Neuronal stem cell (in vitro differentiated cells): ENCODE results near the gene ASPM.

Experiments
- DNase-seq: peaks from one replicate; pipeline ENCODE4 v3.0.0-alpha.2; 2013; ENCODE audit warnings: low spot score
- H2AFZ ChIP-seq: one replicate; pipeline ENCODE4 v1.6.1; 2013; ENCODE audit warnings: mild to moderate bottlenecking, low read length, inconsistent platforms
- H2AK5ac ChIP-seq: 2 replicates; pipeline ENCODE4 v1.6.1; 2013; ENCODE audit warnings: low read depth, mild to moderate bottlenecking, inconsistent platforms, low read length, moderate library complexity, mixed read lengths
- H2BK120ac ChIP-seq: 2 replicates; pipeline ENCODE4 v1.6.1; 2013; ENCODE audit warnings: low read depth, mild to moderate bottlenecking, inconsistent platforms, low read length, moderate library complexity, mixed read lengths
- H2BK12ac ChIP-seq: one replicate; pipeline ENCODE4 v1.6.1; 2013; ENCODE audit warnings: low read length, inconsistent platforms
- H2BK15ac ChIP-seq: 2 replicates; pipeline ENCODE4 v1.6.1; 2013; ENCODE audit warnings: mild to moderate bottlenecking, low read length, inconsistent platforms, mixed read lengths
- H2BK5ac ChIP-seq: one replicate; pipeline ENCODE4 v1.6.1; 2013; ENCODE audit warnings: inconsistent platforms, mild to moderate bottlenecking, low read length, moderate library complexity
- H3K14ac ChIP-seq: one replicate; pipeline ENCODE4 v1.6.1; 2013; ENCODE audit warnings: low read length, inconsistent platforms
- H3K18ac ChIP-seq: 2 replicates; pipeline ENCODE4 v1.6.1; 2013; ENCODE audit warnings: low read length, inconsistent platforms
- H3K23ac ChIP-seq: 2 replicates; pipeline ENCODE4 v1.6.1; 2013; ENCODE audit warnings: low read depth, mild to moderate bottlenecking, mixed read lengths, low read length, inconsistent platforms; ENCODE audit not compliant: poor library complexity
- H3K27ac ChIP-seq: replicated peaks from 3 replicates; pipeline ENCODE4 v1.5.1; 2013; ENCODE audit warnings: low read length, inconsistent platforms
- H3K27me3 ChIP-seq, 3 experiments: 2 replicates each; pipeline ENCODE4 v1.6.1; 2013; ENCODE audit warnings: low read length in 3 of 3, mild to moderate bottlenecking in 2 of 3, inconsistent platforms in 1 of 3, low read depth in 1 of 3, mixed read lengths in 1 of 3, moderate library complexity in 1 of 3; ENCODE audit not compliant: control insufficient read depth in 3 of 3, insufficient read depth in 3 of 3
- H3K36me3 ChIP-seq, 2 donors: replicated peaks in 1 of 2; 2 replicates each; pipeline ENCODE4 v1.6.1; 2013; ENCODE audit warnings: low read length in 2 of 2; ENCODE audit not compliant: control insufficient read depth in 2 of 2, insufficient read depth in 2 of 2
- H3K4ac ChIP-seq: 2 replicates; pipeline ENCODE4 v1.6.1; 2013; ENCODE audit warnings: inconsistent platforms, mild to moderate bottlenecking, low read length, moderate library complexity
- H3K4me1 ChIP-seq, 2 donors: 1 replicate in 1 of 2; 2 replicates in 1 of 2; pipeline ENCODE4 v1.6.1; 2013; ENCODE audit warnings: low read length in 2 of 2, low read depth in 1 of 2; ENCODE audit not compliant: control insufficient read depth in 2 of 2, insufficient read depth in 1 of 2
- H3K4me2 ChIP-seq: one replicate; pipeline ENCODE4 v1.6.1; 2013; ENCODE audit warnings: mild to moderate bottlenecking, low read length, inconsistent platforms; ENCODE audit not compliant: insufficient read depth, poor library complexity, severe bottlenecking
- H3K4me3 ChIP-seq, 2 donors: 2 replicates each; pipeline ENCODE4 v1.5.1; 2013; ENCODE audit warnings: low read length in 2 of 2, mild to moderate bottlenecking in 2 of 2, inconsistent platforms in 1 of 2, moderate library complexity in 1 of 2
- H3K79me1 ChIP-seq: one replicate; pipeline ENCODE4 v1.6.1; 2013; ENCODE audit warnings: low read depth, mild to moderate bottlenecking, inconsistent platforms, low read length, moderate library complexity
- H3K9ac ChIP-seq: one replicate; pipeline ENCODE4 v1.6.1; 2013; ENCODE audit warnings: mild to moderate bottlenecking, low read depth, low read length, inconsistent platforms; ENCODE audit not compliant: poor library complexity
- H3K9me3 ChIP-seq, 2 donors: replicated peaks in 1 of 2; 2 replicates each; pipeline versions ENCODE3 to v1.6.1; 2013; ENCODE audit warnings: low read length in 2 of 2, mild to moderate bottlenecking in 2 of 2, inconsistent platforms in 1 of 2, low read depth in 1 of 2, mixed read lengths in 1 of 2, moderate library complexity in 1 of 2; ENCODE audit not compliant: control insufficient read depth in 2 of 2, insufficient read depth in 1 of 2
- H4K8ac ChIP-seq: one replicate; pipeline ENCODE4 v1.6.1; 2013; ENCODE audit warnings: low read depth, mild to moderate bottlenecking, inconsistent platforms, low read length, moderate library complexity
- H4K91ac ChIP-seq: one replicate; pipeline ENCODE4 v1.6.1; 2013; ENCODE audit warnings: low read length, low read depth, mild to moderate bottlenecking, inconsistent platforms; ENCODE audit not compliant: poor library complexity
- WGBS, 2 donors: extraction: QIAGEN DNeasy Blood & Tissue Kit; methylation state at CpG; one replicate each; pipeline ENCODE4 v1.1.7; 2013; ENCODE audit warnings: missing lambda C conversion rate in 2 of 2, mixed read lengths in 1 of 2; ENCODE audit not compliant: insufficient read length in 2 of 2, insufficient replicate concordance in 1 of 2; ENCODE audit errors: extremely low coverage in 2 of 2; 5-methylcytosine and 5-hydroxymethylcytosine counted together

Gene ASPM

DNA sequence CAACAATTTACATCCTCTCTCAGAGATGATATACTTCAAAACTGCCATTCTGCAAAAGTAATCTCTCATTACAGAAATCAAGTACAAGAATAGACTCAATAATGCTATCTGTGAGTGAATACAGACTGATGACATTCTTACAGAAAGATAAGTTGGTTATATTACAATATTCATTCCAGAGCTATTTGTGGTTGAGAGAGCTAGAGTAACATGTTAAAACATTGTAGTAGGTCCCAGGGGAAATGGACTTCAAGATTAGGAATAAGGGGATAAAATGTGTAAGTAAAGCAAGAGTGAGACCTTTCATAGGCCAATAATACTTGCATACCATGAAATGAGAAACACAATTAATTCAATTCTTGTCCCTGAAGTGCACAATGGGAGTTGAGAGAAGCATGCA lies 80.9 kb downstream of the ASPM start:
- no peak overlapping the region for H3K23ac ChIP-seq
- no peak overlapping the region for H3K18ac ChIP-seq
- no peak overlapping the region for H4K8ac ChIP-seq
- no peaks in the 10 kb centered on the region for H3K27me3 ChIP-seq
- no peak overlapping the region for H2BK12ac ChIP-seq
- no peak overlapping the region for H2BK15ac ChIP-seq
- no peak overlapping the region for H2BK5ac ChIP-seq
- H3K27ac ChIP-seq: no peak overlapping the region
- no peaks in the 10 kb centered on the region for H3K36me3 ChIP-seq
- no peak overlapping the region for H2BK120ac ChIP-seq
- H2AK5ac ChIP-seq: no peak overlapping the region
- H3K9me3 ChIP-seq: no peaks in the 10 kb centered on the region
- H3K4me2 ChIP-seq: no peak overlapping the region
- no peak overlapping the region for H2AFZ ChIP-seq
- DNase-seq: no peak
- no peak overlapping the region for H3K4me3 ChIP-seq
- H3K79me1 ChIP-seq: no peaks in the 10 kb centered on the region
- no peak overlapping the region for H4K91ac ChIP-seq
- no peak overlapping the region for H3K9ac ChIP-seq
- no peak overlapping the region for H3K14ac ChIP-seq
- H3K4me1 ChIP-seq: no peaks in the 10 kb centered on the region
- no peak overlapping the region for H3K4ac ChIP-seq

DNA sequence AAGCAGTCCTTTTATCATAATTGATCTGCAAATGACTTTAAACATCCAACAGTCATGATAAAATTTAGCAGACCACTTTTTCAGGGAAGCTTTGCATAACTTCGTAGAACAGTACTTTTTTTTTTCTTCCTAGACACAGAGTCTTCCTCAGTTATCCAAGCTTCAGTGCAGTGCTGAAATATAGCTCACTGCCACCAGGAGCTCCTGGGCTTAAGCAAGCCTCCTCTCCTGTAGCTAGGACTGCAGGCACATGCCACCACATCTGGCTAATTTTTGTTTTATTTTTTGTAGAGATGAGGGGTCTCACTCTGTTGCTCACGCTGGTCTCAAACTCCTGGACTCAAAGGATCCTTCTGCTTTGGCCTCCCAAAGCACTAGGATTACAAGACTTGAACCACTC lies 83.3 kb downstream of the ASPM start:
- Histone ChIP-seq H3K14ac (no peak overlapping the region), H2BK15ac (no peak overlapping the region), H3K4me3 (no peak overlapping the region), H3K4me2 (no peak overlapping the region), H2BK5ac (no peak overlapping the region), H3K9me3 (no peaks in the 10 kb centered on the region), H3K79me1 (no peaks in the 10 kb centered on the region), H3K23ac (no peak overlapping the region), H3K36me3 (no peaks in the 10 kb centered on the region), H4K91ac (no peak overlapping the region), H4K8ac (no peak overlapping the region), H3K27me3 (no peaks in the 10 kb centered on the region), H2BK120ac (no peak overlapping the region), H2AK5ac (no peak overlapping the region), H2BK12ac (no peak overlapping the region), H3K18ac (no peak overlapping the region), H3K27ac (no peak overlapping the region), H3K4me1 (no peaks in the 10 kb centered on the region), H3K9ac (no peak overlapping the region), H3K4ac (no peak overlapping the region), H2AFZ (no peak overlapping the region)
- WGBS, 2 donors: no CpG with 5 or more reads among the region's 2 CpGs
- DNase-seq: no peak

DNA sequence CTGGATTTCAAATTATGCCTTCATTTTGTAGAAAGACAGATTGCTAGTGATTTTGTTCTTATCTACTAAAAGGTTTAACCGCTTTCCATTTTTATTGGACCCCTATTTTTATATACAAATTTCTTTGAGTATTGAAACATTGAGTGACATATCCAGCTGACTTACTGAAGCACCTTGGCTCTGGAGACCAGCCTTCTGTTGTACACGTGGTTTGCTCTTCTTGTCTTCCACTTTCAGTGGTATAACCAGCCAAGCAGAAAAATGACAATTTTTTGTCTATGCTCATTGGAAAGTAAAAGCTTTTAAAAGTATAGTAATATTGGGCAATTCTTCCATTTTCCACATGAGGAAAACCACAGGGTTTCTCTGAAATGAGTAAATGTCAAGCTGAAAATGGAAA lies 83.8 kb downstream of the ASPM start:
- Histone ChIP-seq H3K27ac (no peak overlapping the region), H3K4me2 (no peak overlapping the region), H3K4me3 (no peak overlapping the region), H3K14ac (no peak overlapping the region), H3K79me1 (no peaks in the 10 kb centered on the region), H3K9me3 (no peaks in the 10 kb centered on the region), H3K23ac (no peak overlapping the region), H2AK5ac (no peak overlapping the region), H3K36me3 (no peaks in the 10 kb centered on the region), H3K18ac (no peak overlapping the region), H2AFZ (no peak overlapping the region), H3K27me3 (no peaks in the 10 kb centered on the region), H3K4ac (no peak overlapping the region), H2BK12ac (no peak overlapping the region), H3K9ac (no peak overlapping the region), H2BK120ac (no peak overlapping the region), H2BK15ac (no peak overlapping the region), H2BK5ac (no peak overlapping the region), H4K91ac (no peak overlapping the region), H3K4me1 (no peaks in the 10 kb centered on the region), H4K8ac (no peak overlapping the region)
- no peak for DNase-seq
- WGBS, 2 donors: no CpG with 5 or more reads among the region's 2 CpGs

DNA sequence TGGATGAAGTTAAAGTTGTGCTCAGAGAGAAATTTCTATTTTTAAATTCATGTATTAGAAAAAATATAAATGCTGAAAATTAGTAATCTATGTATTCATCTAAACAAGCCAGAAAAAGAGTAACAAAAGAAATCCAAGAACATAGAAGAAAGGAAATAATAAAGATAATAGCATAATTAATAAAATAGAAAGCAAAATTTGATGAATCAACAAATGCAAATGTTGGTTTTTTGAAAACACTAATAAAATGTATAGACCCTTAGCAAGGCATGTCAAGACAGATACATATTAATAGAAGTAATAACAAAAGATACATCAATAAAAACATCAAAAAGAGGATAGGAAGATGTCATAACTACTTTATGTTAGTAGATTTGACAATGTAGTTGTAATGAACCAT lies 97.4 kb downstream of the ASPM start:
- no peak for DNase-seq
- Histone ChIP-seq H3K79me1 (no peaks in the 10 kb centered on the region), H2AK5ac (no peak overlapping the region), H4K8ac (no peak overlapping the region), H3K4me1 (no peaks in the 10 kb centered on the region), H2AFZ (no peak overlapping the region), H3K27ac (no peak overlapping the region), H3K4ac (no peak overlapping the region), H3K9ac (no peak overlapping the region), H3K27me3 (no peaks in the 10 kb centered on the region), H2BK15ac (no peak overlapping the region), H3K4me2 (no peak overlapping the region), H2BK5ac (no peak overlapping the region), H3K18ac (no peak overlapping the region), H4K91ac (no peak overlapping the region), H2BK120ac (no peak overlapping the region), H3K9me3 (no peaks in the 10 kb centered on the region), H3K23ac (no peak overlapping the region), H3K36me3 (no peaks in the 10 kb centered on the region), H3K4me3 (no peak overlapping the region), H2BK12ac (no peak overlapping the region), H3K14ac (no peak overlapping the region)
